LoVo (cell line): ENCODE measurements around the gene TNFAIP8.

Experiments
- DNase-seq: peaks from one replicate; pipeline ENCODE4 v3.0.0-alpha.2; 2016; ENCODE audit warnings: low spot score

Gene TNFAIP8

DNA sequence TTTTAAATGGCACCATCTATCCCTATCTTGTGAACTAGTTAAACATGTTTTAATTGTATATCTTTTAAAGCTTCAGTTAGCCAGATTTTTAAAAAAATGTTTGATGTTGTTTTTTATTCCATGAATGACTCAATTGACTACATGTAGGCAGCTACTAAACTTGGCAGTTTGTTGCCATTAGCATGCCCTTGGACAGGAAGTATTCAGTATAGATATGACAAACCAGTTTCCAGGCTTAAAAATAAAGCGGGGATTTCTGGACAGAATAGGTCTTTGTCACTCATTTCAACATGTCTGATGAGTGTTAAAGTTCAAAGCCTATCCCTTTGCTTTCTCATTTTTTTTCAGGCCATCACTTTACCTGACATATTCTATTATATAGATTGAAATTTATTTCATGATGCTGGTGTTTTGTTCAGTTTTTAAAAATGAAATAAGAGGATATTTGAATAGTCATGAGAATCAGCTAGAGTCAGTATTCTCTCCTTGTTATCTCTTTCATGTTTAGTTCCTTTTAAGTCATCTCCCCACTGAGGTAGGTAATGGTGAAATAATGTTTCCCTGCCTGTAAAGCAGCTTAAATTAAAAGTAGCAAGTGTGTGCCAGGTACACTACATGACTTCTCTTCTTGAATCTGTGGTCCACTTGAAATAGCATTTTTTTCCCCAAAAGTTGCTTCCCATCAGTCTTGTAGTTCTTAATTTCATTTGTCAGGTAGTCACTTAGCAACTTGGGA lies 11.9 kb downstream of the TNFAIP8 start:
- no peak for DNase-seq

DNA sequence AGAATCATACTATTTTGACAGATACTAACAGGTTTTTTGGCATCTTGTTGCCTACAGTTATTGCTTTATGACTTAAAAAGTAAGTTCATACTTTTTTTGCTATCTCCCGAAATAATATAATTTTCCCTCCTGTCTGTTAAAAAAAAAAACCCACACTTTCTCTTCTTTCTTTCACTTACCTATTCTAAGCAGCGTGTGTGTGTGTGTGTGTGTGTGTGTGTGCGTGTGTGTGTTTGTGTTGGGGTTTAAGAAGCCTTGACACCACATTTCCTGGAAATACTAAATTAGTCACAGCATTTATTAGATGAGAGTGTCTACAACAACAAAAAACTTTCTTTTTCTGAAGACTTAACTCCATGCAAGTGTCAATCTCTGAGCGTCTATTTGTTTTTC lies 12.4 kb downstream of the TNFAIP8 start:
- no peak for DNase-seq

DNA sequence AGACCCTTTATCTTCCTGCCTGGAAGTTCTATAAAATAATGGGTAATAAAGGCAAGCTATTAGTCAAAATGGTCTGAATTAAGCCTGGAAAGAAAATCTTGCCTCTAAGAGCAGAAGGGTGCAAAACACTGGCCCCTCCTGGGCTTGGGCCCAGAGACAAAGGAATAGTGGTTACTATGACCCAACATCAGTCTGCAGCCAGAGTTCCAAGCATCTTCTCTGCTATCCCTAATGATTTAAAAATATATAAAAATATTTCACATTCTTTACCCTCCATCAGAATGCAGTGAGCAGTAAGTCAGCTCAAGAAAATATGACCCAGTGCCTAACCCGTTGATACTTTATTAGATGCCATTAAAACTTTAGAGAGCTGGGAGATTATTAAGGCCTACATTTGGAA lies 14.7 kb downstream of the TNFAIP8 start:
- DNase-seq, result no peak

GRCh38 chr5:119371146-119371545 lies 15.3 kb downstream of the TNFAIP8 start:
- no peak for DNase-seq

DNA sequence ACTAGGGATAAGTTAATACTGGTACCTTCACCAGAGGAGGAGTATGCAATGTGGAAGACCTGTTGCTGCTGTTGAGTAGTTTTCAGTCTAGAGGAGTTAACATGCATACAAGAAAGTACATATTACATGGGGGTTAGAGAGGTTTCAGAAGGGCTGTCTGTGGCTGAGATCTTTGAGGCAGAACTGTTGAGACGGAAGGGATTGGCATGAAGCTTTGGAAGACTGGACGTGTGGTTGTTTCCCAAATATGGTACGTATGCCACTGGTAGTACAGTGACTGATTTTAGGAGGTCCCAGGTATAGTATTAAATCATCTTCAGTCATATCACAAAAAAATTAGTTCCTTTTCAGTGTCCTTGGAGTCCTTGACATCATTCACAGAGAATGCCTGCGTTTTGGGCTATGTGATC lies 17.6 kb downstream of the TNFAIP8 start:
- no peak for DNase-seq

- no peak for DNase-seq
Observed at GRCh38 chr5:119374901-119375300, 19.1 kb downstream of the TNFAIP8 start.

GRCh38 chr5:119377066-119377465 lies 21.2 kb downstream of the TNFAIP8 start:
- no peak for DNase-seq

DNA sequence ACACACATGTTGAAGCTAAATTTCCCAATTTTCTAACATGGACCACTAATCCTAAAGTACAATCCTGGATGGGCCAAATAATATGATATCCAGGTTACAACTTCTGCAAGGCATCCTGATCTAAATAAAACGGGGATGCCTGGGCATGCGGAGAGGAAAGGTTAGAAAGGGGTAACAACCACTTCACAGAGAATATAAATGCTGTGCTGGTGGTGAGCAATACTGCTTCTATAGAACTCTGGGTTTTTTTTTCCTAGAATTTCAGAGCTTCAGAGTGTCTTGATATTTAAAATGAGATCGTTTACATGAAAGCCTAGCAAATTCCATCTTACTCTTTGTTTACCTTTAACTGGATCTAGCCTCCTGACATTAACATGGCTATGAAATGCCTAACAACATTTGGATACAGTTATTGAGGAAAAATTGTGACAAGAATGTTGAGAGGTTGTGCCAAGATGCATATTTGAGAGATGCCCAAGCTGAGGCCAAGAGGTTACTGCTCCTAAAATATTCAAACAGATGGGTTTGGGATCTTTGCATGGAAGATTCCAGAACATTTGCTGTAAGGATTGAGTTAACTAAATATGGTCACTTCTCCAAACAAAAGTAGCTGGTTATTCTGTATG lies 22.4 kb downstream of the TNFAIP8 start:
- DNase-seq, result no peak

GRCh38 chr5:119379096-119379495 lies 23.3 kb downstream of the TNFAIP8 start:
- no peak for DNase-seq

GRCh38 chr5:119379942-119380547 lies 24.2 kb downstream of the TNFAIP8 start:
- no peak for DNase-seq

- no peak for DNase-seq
Observed at GRCh38 chr5:119382169-119382568, 26.4 kb downstream of the TNFAIP8 start.

- DNase-seq, result no peak
Observed at GRCh38 chr5:119383008-119383407, 27.2 kb downstream of the TNFAIP8 start.

DNA sequence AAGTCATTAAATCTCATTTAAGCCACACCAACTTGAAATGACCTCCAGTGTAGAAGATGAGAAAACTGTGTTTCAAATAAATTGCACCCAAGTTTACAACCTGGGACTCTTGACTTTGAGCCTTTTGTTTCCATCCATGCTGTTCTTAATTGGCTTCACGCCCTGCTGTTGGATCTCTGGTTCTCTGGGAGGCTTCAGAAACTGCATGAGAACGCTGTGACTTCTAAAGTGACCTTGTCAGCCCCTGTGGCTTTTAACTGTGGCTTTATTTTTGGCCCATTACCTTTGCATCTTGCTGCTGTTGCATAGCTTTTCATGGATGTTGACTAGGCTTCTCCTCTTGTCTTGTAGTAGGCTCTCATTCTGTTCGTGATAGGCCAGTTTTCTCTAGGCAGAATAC lies 29.3 kb downstream of the TNFAIP8 start:
- DNase-seq, result no peak

GRCh38 chr5:119385536-119386128 lies 29.8 kb downstream of the TNFAIP8 start:
- no peak for DNase-seq

DNA sequence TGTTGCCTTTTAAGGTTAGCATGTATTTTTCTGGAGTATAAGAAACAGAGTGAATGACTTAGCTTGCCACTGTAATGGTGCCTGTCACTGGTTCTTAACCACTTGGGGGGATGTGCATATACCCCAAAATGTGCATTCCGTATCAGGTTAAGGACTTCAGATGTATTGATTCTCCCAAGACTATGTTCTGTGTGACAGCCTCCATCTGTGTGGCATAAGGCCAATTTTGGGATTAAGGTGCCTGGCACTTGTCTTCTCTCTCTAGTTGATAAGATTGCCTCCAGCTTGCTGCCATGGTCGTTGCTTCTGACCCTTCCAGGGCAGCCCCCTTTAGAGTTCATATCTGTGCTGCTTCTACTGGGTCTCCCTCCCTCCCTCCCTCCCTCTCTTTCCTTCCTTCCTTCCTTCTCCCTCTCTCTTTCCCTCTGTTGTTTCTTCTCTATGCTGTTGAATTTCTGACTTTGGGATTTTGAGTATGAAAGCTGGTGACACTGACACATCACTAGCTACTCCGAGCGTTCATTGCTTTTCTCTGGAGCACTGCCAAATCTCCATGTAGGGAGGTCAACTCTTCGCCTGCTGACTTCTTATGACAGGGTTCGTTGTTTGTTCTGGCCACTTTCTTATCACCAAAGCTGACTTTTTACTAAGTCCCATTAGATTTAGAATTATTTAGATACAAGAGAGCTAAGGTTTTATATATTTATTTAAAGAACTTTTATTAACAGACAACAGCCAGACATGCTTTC lies 31.0 kb downstream of the TNFAIP8 start:
- DNase-seq, result no peak

DNA sequence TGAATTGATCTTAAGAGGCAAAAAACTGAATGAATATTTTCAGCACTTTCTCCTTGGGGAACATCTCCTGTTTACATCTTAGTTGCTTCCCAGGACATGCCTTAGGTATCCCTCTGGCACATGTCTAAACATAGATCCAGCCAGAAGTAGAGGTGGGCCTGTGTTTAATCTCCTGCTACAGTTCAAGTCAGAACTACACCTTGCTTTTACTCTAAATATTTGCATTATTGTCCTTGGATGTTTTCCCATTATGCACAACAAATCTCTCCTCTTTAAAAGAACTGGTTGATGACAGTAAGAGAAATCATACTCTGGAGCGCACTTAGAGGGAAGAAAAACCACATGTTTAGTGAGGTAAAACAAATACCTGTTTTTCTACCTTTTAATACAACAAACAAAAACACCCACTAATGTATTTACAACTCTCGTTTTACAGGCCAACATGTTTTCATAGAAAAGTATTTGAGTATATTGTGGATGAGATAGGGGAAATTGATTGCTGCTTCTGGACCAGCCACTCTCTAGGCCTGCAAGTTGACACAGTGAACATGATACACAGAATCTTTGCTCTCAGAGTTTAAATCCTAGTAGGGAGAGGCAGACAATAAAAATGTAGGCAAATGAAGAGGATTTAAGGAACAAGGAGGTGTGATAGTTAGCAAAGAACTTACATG lies 32.3 kb downstream of the TNFAIP8 start:
- no peak for DNase-seq

DNA sequence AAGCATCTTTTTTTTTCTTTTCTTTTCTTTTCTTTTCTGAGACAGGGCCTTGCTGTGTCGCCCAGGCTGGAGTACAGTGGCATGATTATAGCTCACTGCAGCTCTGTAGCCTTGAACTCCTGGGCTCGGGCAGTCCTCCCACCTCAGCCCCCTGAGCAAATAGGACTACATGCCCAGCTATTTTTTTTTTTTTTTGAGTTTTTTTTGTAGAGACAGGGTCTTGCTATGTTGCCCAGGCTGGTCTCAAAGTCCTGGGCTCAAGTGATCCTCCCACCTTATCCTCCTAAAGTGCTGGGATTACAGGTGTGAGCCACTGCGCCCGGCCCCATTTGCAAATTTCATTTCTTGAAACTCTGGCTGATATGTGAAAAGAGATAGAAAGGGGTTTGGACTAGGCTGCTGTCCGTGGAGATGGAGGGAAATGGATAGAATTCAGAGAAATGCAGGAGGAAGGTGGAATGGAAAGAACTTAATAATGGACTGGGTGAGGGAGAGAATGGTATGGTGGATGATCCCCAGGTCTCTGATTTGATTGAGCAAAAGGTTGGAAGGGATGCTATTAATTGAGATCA lies 32.9 kb downstream of the TNFAIP8 start:
- DNase-seq, result no peak

DNA sequence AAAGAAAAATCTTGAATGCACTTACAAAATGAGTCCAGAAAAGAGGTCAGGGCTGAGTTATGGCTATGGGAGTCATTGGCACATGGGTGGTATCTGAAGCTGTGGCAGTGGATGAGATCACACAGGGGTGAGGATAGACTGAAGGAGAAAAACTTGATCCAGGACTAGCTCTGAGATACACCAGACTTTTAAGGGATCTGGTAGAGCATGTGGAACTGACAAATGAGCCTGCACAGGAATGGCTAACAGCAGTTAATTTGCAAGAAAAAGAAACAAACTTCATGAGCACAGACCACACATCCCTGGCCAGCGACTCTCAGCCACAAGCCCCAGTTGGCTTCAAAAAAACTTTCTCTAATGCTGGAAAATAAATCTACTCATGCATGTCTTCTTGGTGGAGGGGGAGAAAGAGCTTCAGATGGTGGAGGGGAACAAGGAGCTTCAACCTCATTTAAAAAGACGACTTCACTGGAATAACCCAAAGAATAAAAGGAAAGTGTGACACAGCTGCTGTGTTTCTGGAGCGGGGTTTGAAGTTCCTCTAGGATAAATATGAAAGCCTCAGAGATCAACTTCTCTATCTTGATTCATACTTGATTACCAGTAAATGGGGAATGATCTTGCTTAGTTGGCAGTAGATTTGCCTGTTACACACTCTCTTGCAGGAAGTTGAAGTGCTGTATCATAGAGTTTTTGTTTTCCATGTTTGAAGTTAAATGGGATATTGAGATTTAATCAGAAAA lies 33.6 kb downstream of the TNFAIP8 start:
- DNase-seq, result no peak

GRCh38 chr5:119390404-119390803 lies 34.6 kb downstream of the TNFAIP8 start:
- DNase-seq, result no peak

GRCh38 chr5:119393201-119393691 lies 37.4 kb downstream of the TNFAIP8 start:
- no peak for DNase-seq

DNA sequence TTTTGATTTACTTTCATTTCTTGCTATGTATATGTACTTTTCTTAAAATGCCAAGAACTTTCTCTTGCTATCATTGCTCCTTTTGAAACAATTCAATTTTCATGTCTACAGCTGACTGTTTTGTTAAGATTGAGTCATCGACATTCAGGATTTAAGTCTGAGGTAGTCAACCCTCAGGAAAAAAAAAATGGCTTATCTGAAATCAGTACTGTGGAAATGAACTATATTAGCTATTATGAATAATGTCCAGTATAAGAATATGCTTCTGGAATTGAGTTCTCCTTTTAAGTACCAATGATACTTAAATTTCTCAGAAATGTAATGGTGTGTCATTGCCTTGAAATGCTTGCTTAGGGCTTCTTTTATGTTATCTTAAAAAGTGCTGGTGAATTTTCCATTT lies 37.9 kb downstream of the TNFAIP8 start:
- DNase-seq, result no peak
